WTC11 (cell line): ENCODE results near the gene HACD2.

Experiments
- CBFB ChIP-seq: sonication (generic); formaldehyde crosslinking; IDR thresholded peaks from 2 replicates; pipeline ENCODE4 v1.8.1; 2022; ENCODE audit warnings: mild to moderate bottlenecking, low read depth, missing genetic modification reagents
- TF ChIP-seq, protein P1 (sequence below): fragments of 200-600 bp; IDR thresholded peaks from 2 replicates; pipeline ENCODE4 v1.8.0; 2022; ENCODE audit warnings: antibody characterized with exemption
- TF ChIP-seq, protein P2 (sequence below): sonication (generic); formaldehyde crosslinking; IDR thresholded peaks from 2 replicates; pipeline ENCODE4 v1.8.1; 2022; ENCODE audit warnings: low read depth, mild to moderate bottlenecking, moderate library complexity, missing genetic modification reagents, borderline replicate concordance
- TF ChIP-seq, protein P3 (sequence below): sonication (generic); formaldehyde crosslinking; IDR thresholded peaks from 2 replicates; pipeline ENCODE4 v1.8.0; 2023; ENCODE audit warnings: missing genetic modification reagents, mild to moderate bottlenecking, borderline replicate concordance

DNA sequence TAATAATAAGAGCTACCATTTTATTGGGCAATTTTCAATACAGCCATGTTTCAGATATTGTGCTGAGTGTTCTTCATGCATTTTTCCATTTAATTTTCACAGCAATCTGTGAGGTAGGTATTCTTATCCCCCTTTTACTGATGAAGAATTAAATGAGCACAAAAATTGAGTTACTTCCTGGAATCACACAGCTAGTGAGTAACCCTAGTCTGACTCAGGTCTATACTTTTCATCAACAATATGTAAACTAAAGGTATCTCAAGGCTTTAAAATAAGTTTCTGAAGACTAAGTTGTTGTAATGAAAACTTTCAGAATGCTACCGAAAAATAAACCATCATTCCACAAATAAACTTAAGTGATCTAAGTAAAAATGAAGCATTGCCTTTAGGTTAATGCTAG, 22.3 kb downstream of the HACD2 start:
- TF ChIP-seq, protein P1, sequence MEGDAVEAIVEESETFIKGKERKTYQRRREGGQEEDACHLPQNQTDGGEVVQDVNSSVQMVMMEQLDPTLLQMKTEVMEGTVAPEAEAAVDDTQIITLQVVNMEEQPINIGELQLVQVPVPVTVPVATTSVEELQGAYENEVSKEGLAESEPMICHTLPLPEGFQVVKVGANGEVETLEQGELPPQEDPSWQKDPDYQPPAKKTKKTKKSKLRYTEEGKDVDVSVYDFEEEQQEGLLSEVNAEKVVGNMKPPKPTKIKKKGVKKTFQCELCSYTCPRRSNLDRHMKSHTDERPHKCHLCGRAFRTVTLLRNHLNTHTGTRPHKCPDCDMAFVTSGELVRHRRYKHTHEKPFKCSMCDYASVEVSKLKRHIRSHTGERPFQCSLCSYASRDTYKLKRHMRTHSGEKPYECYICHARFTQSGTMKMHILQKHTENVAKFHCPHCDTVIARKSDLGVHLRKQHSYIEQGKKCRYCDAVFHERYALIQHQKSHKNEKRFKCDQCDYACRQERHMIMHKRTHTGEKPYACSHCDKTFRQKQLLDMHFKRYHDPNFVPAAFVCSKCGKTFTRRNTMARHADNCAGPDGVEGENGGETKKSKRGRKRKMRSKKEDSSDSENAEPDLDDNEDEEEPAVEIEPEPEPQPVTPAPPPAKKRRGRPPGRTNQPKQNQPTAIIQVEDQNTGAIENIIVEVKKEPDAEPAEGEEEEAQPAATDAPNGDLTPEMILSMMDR, result no peak
- TF ChIP-seq, protein P2, sequence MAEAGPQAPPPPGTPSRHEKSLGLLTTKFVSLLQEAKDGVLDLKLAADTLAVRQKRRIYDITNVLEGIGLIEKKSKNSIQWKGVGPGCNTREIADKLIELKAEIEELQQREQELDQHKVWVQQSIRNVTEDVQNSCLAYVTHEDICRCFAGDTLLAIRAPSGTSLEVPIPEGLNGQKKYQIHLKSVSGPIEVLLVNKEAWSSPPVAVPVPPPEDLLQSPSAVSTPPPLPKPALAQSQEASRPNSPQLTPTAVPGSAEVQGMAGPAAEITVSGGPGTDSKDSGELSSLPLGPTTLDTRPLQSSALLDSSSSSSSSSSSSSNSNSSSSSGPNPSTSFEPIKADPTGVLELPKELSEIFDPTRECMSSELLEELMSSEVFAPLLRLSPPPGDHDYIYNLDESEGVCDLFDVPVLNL (CRISPR knock-in tag), result no peak
- TF ChIP-seq CBFB (CRISPR knock-in tag), result no peak
- TF ChIP-seq, protein P3, sequence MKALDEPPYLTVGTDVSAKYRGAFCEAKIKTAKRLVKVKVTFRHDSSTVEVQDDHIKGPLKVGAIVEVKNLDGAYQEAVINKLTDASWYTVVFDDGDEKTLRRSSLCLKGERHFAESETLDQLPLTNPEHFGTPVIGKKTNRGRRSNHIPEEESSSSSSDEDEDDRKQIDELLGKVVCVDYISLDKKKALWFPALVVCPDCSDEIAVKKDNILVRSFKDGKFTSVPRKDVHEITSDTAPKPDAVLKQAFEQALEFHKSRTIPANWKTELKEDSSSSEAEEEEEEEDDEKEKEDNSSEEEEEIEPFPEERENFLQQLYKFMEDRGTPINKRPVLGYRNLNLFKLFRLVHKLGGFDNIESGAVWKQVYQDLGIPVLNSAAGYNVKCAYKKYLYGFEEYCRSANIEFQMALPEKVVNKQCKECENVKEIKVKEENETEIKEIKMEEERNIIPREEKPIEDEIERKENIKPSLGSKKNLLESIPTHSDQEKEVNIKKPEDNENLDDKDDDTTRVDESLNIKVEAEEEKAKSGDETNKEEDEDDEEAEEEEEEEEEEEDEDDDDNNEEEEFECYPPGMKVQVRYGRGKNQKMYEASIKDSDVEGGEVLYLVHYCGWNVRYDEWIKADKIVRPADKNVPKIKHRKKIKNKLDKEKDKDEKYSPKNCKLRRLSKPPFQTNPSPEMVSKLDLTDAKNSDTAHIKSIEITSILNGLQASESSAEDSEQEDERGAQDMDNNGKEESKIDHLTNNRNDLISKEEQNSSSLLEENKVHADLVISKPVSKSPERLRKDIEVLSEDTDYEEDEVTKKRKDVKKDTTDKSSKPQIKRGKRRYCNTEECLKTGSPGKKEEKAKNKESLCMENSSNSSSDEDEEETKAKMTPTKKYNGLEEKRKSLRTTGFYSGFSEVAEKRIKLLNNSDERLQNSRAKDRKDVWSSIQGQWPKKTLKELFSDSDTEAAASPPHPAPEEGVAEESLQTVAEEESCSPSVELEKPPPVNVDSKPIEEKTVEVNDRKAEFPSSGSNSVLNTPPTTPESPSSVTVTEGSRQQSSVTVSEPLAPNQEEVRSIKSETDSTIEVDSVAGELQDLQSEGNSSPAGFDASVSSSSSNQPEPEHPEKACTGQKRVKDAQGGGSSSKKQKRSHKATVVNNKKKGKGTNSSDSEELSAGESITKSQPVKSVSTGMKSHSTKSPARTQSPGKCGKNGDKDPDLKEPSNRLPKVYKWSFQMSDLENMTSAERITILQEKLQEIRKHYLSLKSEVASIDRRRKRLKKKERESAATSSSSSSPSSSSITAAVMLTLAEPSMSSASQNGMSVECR (CRISPR knock-in tag), result no peak
